GM19463 (cell line): ENCODE results near the gene DRD2.

Source experiments
- ATAC-seq: cut with Tn5 transposase; IDR thresholded peaks from one replicate; pipeline ENCODE4 v1.9.1; 2021; ENCODE audit warnings: mild to moderate bottlenecking, moderate library complexity; ENCODE audit not compliant: unreplicated experiment

Gene DRD2

GRCh38 chr11:113487622-113488021 is 12.4 kb upstream of the DRD2 start:
- no peak for ATAC-seq

- no peak for ATAC-seq
Measured at GRCh38 chr11:113484223-113484622, 9.0 kb upstream of the DRD2 start.

GRCh38 chr11:113481672-113482071 is 6.5 kb upstream of the DRD2 start:
- no peak for ATAC-seq

- no peak for ATAC-seq
Measured at GRCh38 chr11:113481226-113481625, 6.0 kb upstream of the DRD2 start.

- ATAC-seq, result no peak
Measured at GRCh38 chr11:113477321-113477720, 2.1 kb upstream of the DRD2 start.

- ATAC-seq, result no peak
Measured at GRCh38 chr11:113476553-113476952, 1.4 kb upstream of the DRD2 start.

GRCh38 chr11:113474362-113475159 is 637 bp downstream of the DRD2 start:
- no peak for ATAC-seq

GRCh38 chr11:113473983-113474361 is 1.2 kb downstream of the DRD2 start:
- no peak for ATAC-seq

GRCh38 chr11:113472471-113472870 is 2.7 kb downstream of the DRD2 start:
- no peak for ATAC-seq

- no peak for ATAC-seq
Measured at GRCh38 chr11:113470233-113470632, 5.0 kb downstream of the DRD2 start.

- ATAC-seq, result no peak
Measured at GRCh38 chr11:113468726-113469345, 6.4 kb downstream of the DRD2 start.

GRCh38 chr11:113467545-113467944 is 7.7 kb downstream of the DRD2 start:
- ATAC-seq, result no peak

GRCh38 chr11:113465786-113466185 is 9.4 kb downstream of the DRD2 start:
- no peak for ATAC-seq

- ATAC-seq, result no peak
Measured at GRCh38 chr11:113464416-113464815, 10.8 kb downstream of the DRD2 start.

GRCh38 chr11:113462830-113463229 is 12.4 kb downstream of the DRD2 start:
- no peak for ATAC-seq

GRCh38 chr11:113461639-113462038 is 13.6 kb downstream of the DRD2 start:
- ATAC-seq, result no peak

GRCh38 chr11:113460469-113460868 is 14.7 kb downstream of the DRD2 start:
- no peak for ATAC-seq

GRCh38 chr11:113458189-113458588 is 17.0 kb downstream of the DRD2 start:
- ATAC-seq, result no peak

- ATAC-seq, result no peak
Measured at GRCh38 chr11:113457784-113458183, 17.4 kb downstream of the DRD2 start.

- no peak for ATAC-seq
Measured at GRCh38 chr11:113454455-113454854, 20.7 kb downstream of the DRD2 start.

GRCh38 chr11:113449743-113450142 is 25.5 kb downstream of the DRD2 start:
- no peak for ATAC-seq

GRCh38 chr11:113448316-113448677 is 26.9 kb downstream of the DRD2 start:
- ATAC-seq, result no peak
